Measurements from ENCODE around the gene TARBP2.

TARBP2 gene

GRCh38 chr12:53496752-53497032 lies 4.4 kb upstream of the TARBP2 start:
- DNase-seq (ENCODE audit: low read depth) = no peak

GRCh38 chr12:53497461-53497860 lies 3.6 kb upstream of the TARBP2 start:
- no peak for DNase-seq (ENCODE audit: low read depth)

- DNase-seq (ENCODE audit: low read depth) = no peak
Observed at GRCh38 chr12:53498235-53498630, 2.9 kb upstream of the TARBP2 start.

- DNase-seq (ENCODE audit: low read depth) = peak; percentile 47
Observed at GRCh38 chr12:53499266-53500141, 1.6 kb upstream of the TARBP2 start, which contains the start of gene MAP3K12. MAP3K12 (minus strand) TSS chr12:53499458; CDS start chr12:53487391, 12,067 bp downstream.

GRCh38 chr12:53500142-53500775 lies 824 bp upstream of the TARBP2 start:
- DNase-seq (ENCODE audit: low read depth) = no peak

- no peak for DNase-seq (ENCODE audit: low read depth)
Observed at GRCh38 chr12:53501615-53502181, 615 bp downstream of the TARBP2 start.

GRCh38 chr12:53502331-53502730 lies 1.2 kb downstream of the TARBP2 start:
- no peak for DNase-seq (ENCODE audit: low read depth)

GRCh38 chr12:53502983-53503728 lies 2.1 kb downstream of the TARBP2 start:
- no peak for DNase-seq (ENCODE audit: low read depth)

GRCh38 chr12:53504004-53504920 lies 3.2 kb downstream of the TARBP2 start:
- DNase-seq (ENCODE audit: low read depth) = no peak

- DNase-seq (ENCODE audit: low read depth) = no peak
Observed at GRCh38 chr12:53505086-53505485, 4.0 kb downstream of the TARBP2 start.

- no peak for DNase-seq (ENCODE audit: low read depth)
Observed at GRCh38 chr12:53505555-53506449, 4.7 kb downstream of the TARBP2 start.

GRCh38 chr12:53506450-53506785 lies 5.3 kb downstream of the TARBP2 start:
- no peak for DNase-seq (ENCODE audit: low read depth)

GRCh38 chr12:53506881-53507602 lies 6.0 kb downstream of the TARBP2 start, which contains the start of gene NPFF:
NPFF (minus strand) TSS chr12:53507484; CDS start chr12:53507474, 10 bp downstream.
- no peak for DNase-seq (ENCODE audit: low read depth)

GRCh38 chr12:53507603-53507885 lies 6.5 kb downstream of the TARBP2 start:
- DNase-seq (ENCODE audit: low read depth) = no peak

- peak; percentile 74 for DNase-seq (ENCODE audit: low read depth)
Observed at GRCh38 chr12:53508534-53509170, 7.6 kb downstream of the TARBP2 start.

GRCh38 chr12:53510181-53510812 lies 9.2 kb downstream of the TARBP2 start:
- DNase-seq (ENCODE audit: low read depth) = no peak

- no peak for DNase-seq (ENCODE audit: low read depth)
Observed at GRCh38 chr12:53513712-53514410, 12.8 kb downstream of the TARBP2 start.

GRCh38 chr12:53514628-53515290 lies 13.7 kb downstream of the TARBP2 start:
- DNase-seq (ENCODE audit: low read depth) = no peak
